ENCODE data around the gene ASXL2.
"Not testable (repeated sequence)": the region's sequence is repeated elsewhere in the genome, so short reads cannot be mapped to it uniquely, and the experiment has no call there.

Gene ASXL2

GRCh38 chr2:25833566-25833965, 44.7 kb downstream of the ASXL2 start:
- peak in 1 of 2 donors; percentile 23 for DNase-seq (ENCODE audit: low read depth in 2 of 2)

GRCh38 chr2:25832897-25833296, 45.4 kb downstream of the ASXL2 start:
- DNase-seq (ENCODE audit: low read depth in 2 of 2): no peak

GRCh38 chr2:25831746-25832449, 46.4 kb downstream of the ASXL2 start:
- DNase-seq (ENCODE audit: low read depth in 2 of 2): no peak

GRCh38 chr2:25829828-25830227, 48.5 kb downstream of the ASXL2 start:
- DNase-seq (ENCODE audit: low read depth in 2 of 2): no peak

GRCh38 chr2:25829377-25829704, 48.9 kb downstream of the ASXL2 start:
- DNase-seq (ENCODE audit: low read depth in 2 of 2): no peak

GRCh38 chr2:25828532-25829376, 49.5 kb downstream of the ASXL2 start:
- not testable (repeated sequence) for DNase-seq (ENCODE audit: low read depth in 2 of 2)

- peak in 1 of 2 donors; percentile 32 for DNase-seq (ENCODE audit: low read depth in 2 of 2)
Observed at GRCh38 chr2:25825238-25825637, 53.0 kb downstream of the ASXL2 start.

GRCh38 chr2:25824718-25825117, 53.6 kb downstream of the ASXL2 start:
- DNase-seq (ENCODE audit: low read depth in 2 of 2): no peak

- no peak for DNase-seq (ENCODE audit: low read depth in 2 of 2)
Observed at GRCh38 chr2:25824216-25824615, 54.1 kb downstream of the ASXL2 start.

- DNase-seq (ENCODE audit: low read depth in 2 of 2): peak; percentile 60 to 62
Observed at GRCh38 chr2:25822190-25823117, 55.8 kb downstream of the ASXL2 start.

- DNase-seq (ENCODE audit: low read depth in 2 of 2): no peak
Observed at GRCh38 chr2:25821225-25822056, 56.8 kb downstream of the ASXL2 start.

GRCh38 chr2:25819597-25820039, 58.7 kb downstream of the ASXL2 start:
- DNase-seq (ENCODE audit: low read depth in 2 of 2): no peak

- no peak for DNase-seq (ENCODE audit: low read depth in 2 of 2)
Observed at GRCh38 chr2:25817630-25818029, 60.7 kb downstream of the ASXL2 start.

- no peak for DNase-seq (ENCODE audit: low read depth in 2 of 2)
Observed at GRCh38 chr2:25817006-25817405, 61.3 kb downstream of the ASXL2 start.

GRCh38 chr2:25816249-25816648, 62.0 kb downstream of the ASXL2 start:
- no peak for DNase-seq (ENCODE audit: low read depth in 2 of 2)

- DNase-seq (ENCODE audit: low read depth in 2 of 2): no peak
Observed at GRCh38 chr2:25814681-25815080, 63.6 kb downstream of the ASXL2 start.

GRCh38 chr2:25810428-25810827, 67.9 kb downstream of the ASXL2 start:
- DNase-seq (ENCODE audit: low read depth in 2 of 2): no peak

GRCh38 chr2:25809646-25810045, 68.6 kb downstream of the ASXL2 start:
- no peak for DNase-seq (ENCODE audit: low read depth in 2 of 2)

- DNase-seq (ENCODE audit: low read depth in 2 of 2): no peak
Observed at GRCh38 chr2:25808006-25808383, 70.3 kb downstream of the ASXL2 start.

GRCh38 chr2:25806941-25807340, 71.3 kb downstream of the ASXL2 start:
- no peak for DNase-seq (ENCODE audit: low read depth in 2 of 2)

- no peak for DNase-seq (ENCODE audit: low read depth in 2 of 2)
Observed at GRCh38 chr2:25805987-25806386, 72.3 kb downstream of the ASXL2 start.
